CD4-positive, alpha-beta memory T cell (primary cell): Measurements from ENCODE around the gene EFNA5. TPM values are rescaled to one million over a fixed set of nuclear protein-coding genes. Genes with fewer than 3 reads are reported as not detected.

ENCODE experiments used
- CTCF ChIA-PET: fragments of 350-600 bp; sonication (Branson Sonifier 250); formaldehyde crosslinking; loops from one replicate; lab custom pipeline; 2021; ENCODE audit warnings: inconsistent platforms; ENCODE audit not compliant: partially characterized antibody; lab: Charles Lee
- POLR2A ChIA-PET: fragments of 350-600 bp; sonication (Branson Sonifier 250); formaldehyde crosslinking; loops from one replicate; lab custom pipeline; 2021; ENCODE audit not compliant: partially characterized antibody; lab: Charles Lee
- DNase-seq, 5 donors: peaks; one replicate each; pipeline versions ENCODE4 v3.0.0 to v3.0.0-alpha.2; 2020 to 2022; ENCODE audit warnings: mixed read lengths in 1 of 5
- H3K27ac ChIP-seq: one replicate; pipeline ENCODE4 v1.7.0; 2013; ENCODE audit warnings: low read depth, low read length
- H3K27me3 ChIP-seq: 2 replicates; pipeline ENCODE4 v1.7.0; 2013; ENCODE audit warnings: mild to moderate bottlenecking, low read length, moderate library complexity; ENCODE audit not compliant: insufficient read depth
- H3K36me3 ChIP-seq: 2 replicates; pipeline ENCODE4 v1.7.0; 2013; ENCODE audit warnings: mild to moderate bottlenecking, low read length, moderate library complexity; ENCODE audit not compliant: insufficient read depth
- H3K4me1 ChIP-seq: 2 replicates; pipeline ENCODE4 v1.7.0; 2013; ENCODE audit warnings: mild to moderate bottlenecking, low read length, moderate library complexity; ENCODE audit not compliant: insufficient read depth
- H3K4me3 ChIP-seq, 2 donors: one replicate each; pipeline ENCODE4 v1.7.0; 2013; ENCODE audit warnings: low read length in 2 of 2, mild to moderate bottlenecking in 1 of 2
- H3K9me3 ChIP-seq, 2 donors: one replicate each; pipeline ENCODE4 v1.7.0; 2013; ENCODE audit warnings: low read length in 2 of 2, control low read depth in 1 of 2; ENCODE audit not compliant: control insufficient read depth in 1 of 2
- H3K27ac Mint-ChIP-seq, 7 donors: one replicate each; pipeline ENCODE4 v1.8.0; 2020 to 2021; ENCODE audit warnings: mixed read lengths in 7 of 7, mild to moderate bottlenecking in 6 of 7, inconsistent platforms in 3 of 7, moderate library complexity in 3 of 7
- H3K27me3 Mint-ChIP-seq, 2 donors: one replicate each; pipeline ENCODE4 v1.8.0; 2020 to 2021; ENCODE audit warnings: mixed read lengths in 2 of 2
- H3K36me3 Mint-ChIP-seq, 2 donors: one replicate each; pipeline ENCODE4 v1.8.0; 2020 to 2021; ENCODE audit warnings: mixed read lengths in 2 of 2, inconsistent platforms in 1 of 2, mild to moderate bottlenecking in 1 of 2
- H3K4me1 Mint-ChIP-seq, 4 donors: one replicate each; pipeline ENCODE4 v1.8.0; 2020 to 2021; ENCODE audit warnings: mixed read lengths in 4 of 4, mild to moderate bottlenecking in 1 of 4
- H3K4me3 Mint-ChIP-seq, 8 donors: one replicate each; pipeline ENCODE4 v1.8.0; 2020 to 2021; ENCODE audit warnings: mixed read lengths in 8 of 8, mild to moderate bottlenecking in 7 of 8, moderate library complexity in 6 of 8, inconsistent platforms in 3 of 8
- H3K9me3 Mint-ChIP-seq, 8 donors: one replicate each; pipeline ENCODE4 v1.8.0; 2020 to 2021; ENCODE audit warnings: mixed read lengths in 8 of 8, mild to moderate bottlenecking in 5 of 8, inconsistent platforms in 3 of 8, moderate library complexity in 1 of 8
- intact Hi-C: fragments of 100-400 bp; cut with micrococcal nuclease; formaldehyde crosslinking; loops from one replicate; pipeline ENCODE4 v1.15.1; 2023
- polyA plus RNA-seq, 2 donors: library from polyadenylated mRNA; unstranded; fragments of 300-500 nt; fragmentation: Illumina TruSeq; gene quantifications; one replicate each; pipeline ENCODE4 v1.2.3, GENCODE V29; 2021
- total RNA-seq, 2 experiments: library from RNA; stranded (reverse); gene quantifications; one replicate each; pipeline ENCODE4 v1.2.3, GENCODE V29; 2021

Gene EFNA5
- total and polyA plus RNA-seq, 4 experiments from 2014 or later = not detected

GRCh38 chr5:107563959-107564544, 106.7 kb downstream of the EFNA5 start:
- no peak overlapping the region for H3K4me3 ChIP-seq
- no peak overlapping the region for H3K4me3 Mint-ChIP-seq

GRCh38 chr5:107560377-107560776, 110.4 kb downstream of the EFNA5 start:
- Mint-ChIP-seq H3K9me3 (peaks cover 0 to 1% (median 0%) of the 10 kb centered on the region in 8 donors), H3K27me3 (peaks cover 4 to 7% of the 10 kb centered on the region in 2 donors), H3K27ac (no peak overlapping the region), H3K36me3 (no peaks in the 10 kb centered on the region), H3K4me3 (no peak overlapping the region), H3K4me1 (no peaks in the 10 kb centered on the region)
- Histone ChIP-seq H3K4me1 (no peaks in the 10 kb centered on the region), H3K27me3 (no peaks in the 10 kb centered on the region), H3K4me3 (no peak overlapping the region), H3K27ac (no peak overlapping the region), H3K9me3 (no peaks in the 10 kb centered on the region), H3K36me3 (no peaks in the 10 kb centered on the region)
- intact Hi-C loops = no loop called here
- no peak for DNase-seq
- POLR2A ChIA-PET = no interaction called here
- CTCF ChIA-PET = interaction anchor here (4.2 kb wide), 1 partner anchor 12 kb away, joined by 42 read pairs; no protein-coding TSS in a partner anchor

More at GRCh38 chr5:107563959-107564544, 106.7 kb downstream of the EFNA5 start:
- no peaks in the 10 kb centered on the region for H3K4me1 Mint-ChIP-seq
- no peaks in the 10 kb centered on the region for H3K27me3 ChIP-seq
- no peaks in the 10 kb centered on the region for H3K36me3 ChIP-seq
- ChIA-PET POLR2A (no interaction called here), CTCF (interaction anchor here (4.2 kb wide), 1 partner anchor 8 kb away, joined by 42 read pairs; no protein-coding TSS in a partner anchor)
- no peak for DNase-seq
- peaks cover 0 to 1% (median 0%) of the 10 kb centered on the region in 8 donors for H3K9me3 Mint-ChIP-seq
- no peaks in the 10 kb centered on the region for H3K9me3 ChIP-seq
- intact Hi-C loops = no loop called here
- no peak overlapping the region for H3K27ac ChIP-seq
- H3K27me3 Mint-ChIP-seq = peaks cover 10% of the 10 kb centered on the region in 2 donors
- no peak overlapping the region for H3K27ac Mint-ChIP-seq
- no peaks in the 10 kb centered on the region for H3K36me3 Mint-ChIP-seq
- no peaks in the 10 kb centered on the region for H3K4me1 ChIP-seq

GRCh38 chr5:107558823-107559375, 111.8 kb downstream of the EFNA5 start:
- Mint-ChIP-seq H3K9me3 (peaks cover 0 to 1% (median 0%) of the 10 kb centered on the region in 8 donors), H3K36me3 (no peaks in the 10 kb centered on the region), H3K27ac (no peak overlapping the region), H3K27me3 (peaks cover 3 to 6% of the 10 kb centered on the region in 2 donors), H3K4me1 (no peaks in the 10 kb centered on the region), H3K4me3 (no peak overlapping the region)
- POLR2A ChIA-PET = no interaction called here
- DNase-seq = no peak
- H3K36me3 ChIP-seq = no peaks in the 10 kb centered on the region
- no peaks in the 10 kb centered on the region for H3K4me1 ChIP-seq
- H3K27ac ChIP-seq = no peak overlapping the region
- H3K27me3 ChIP-seq = no peaks in the 10 kb centered on the region
- CTCF ChIA-PET = interaction anchor here (1.2 kb wide), 1 partner anchor 13 kb away, joined by 4 read pairs; no protein-coding TSS in a partner anchor
- no peak overlapping the region for H3K4me3 ChIP-seq
- no peaks in the 10 kb centered on the region for H3K9me3 ChIP-seq
- intact Hi-C loops = no loop called here

GRCh38 chr5:107557051-107557658, 113.6 kb downstream of the EFNA5 start:
- no peaks in the 10 kb centered on the region for H3K9me3 Mint-ChIP-seq
- Histone ChIP-seq H3K36me3 (no peaks in the 10 kb centered on the region), H3K4me1 (no peaks in the 10 kb centered on the region), H3K9me3 (no peaks in the 10 kb centered on the region), H3K27ac (no peak overlapping the region), H3K4me3 (no peak overlapping the region), H3K27me3 (no peaks in the 10 kb centered on the region)
- POLR2A ChIA-PET = no interaction called here
- no peak overlapping the region for H3K4me3 Mint-ChIP-seq
- peaks cover under 1 to 6% of the 10 kb centered on the region in 2 donors for H3K27me3 Mint-ChIP-seq
- no peak for DNase-seq
- H3K36me3 Mint-ChIP-seq = no peaks in the 10 kb centered on the region
- no peaks in the 10 kb centered on the region for H3K4me1 Mint-ChIP-seq
- intact Hi-C loops = no loop called here
- CTCF ChIA-PET = no interaction called here
- H3K27ac Mint-ChIP-seq = no peak overlapping the region

GRCh38 chr5:107556575-107556974, 114.2 kb downstream of the EFNA5 start:
- ChIA-PET POLR2A (no interaction called here), CTCF (interaction anchor here (1.9 kb wide), 1 partner anchor 16 kb away, joined by 6 read pairs; no protein-coding TSS in a partner anchor)
- Histone ChIP-seq H3K4me1 (no peaks in the 10 kb centered on the region), H3K27ac (no peak overlapping the region), H3K4me3 (no peak overlapping the region), H3K36me3 (no peaks in the 10 kb centered on the region), H3K27me3 (no peaks in the 10 kb centered on the region), H3K9me3 (no peaks in the 10 kb centered on the region)
- no peaks in the 10 kb centered on the region for H3K9me3 Mint-ChIP-seq
- intact Hi-C loops = no loop called here
- no peaks in the 10 kb centered on the region for H3K4me1 Mint-ChIP-seq
- DNase-seq = no peak
- H3K27ac Mint-ChIP-seq = no peak overlapping the region
- no peak overlapping the region for H3K4me3 Mint-ChIP-seq
- no peaks in the 10 kb centered on the region for H3K36me3 Mint-ChIP-seq
- H3K27me3 Mint-ChIP-seq = peaks cover 0 to 6% of the 10 kb centered on the region in 2 donors

GRCh38 chr5:107555425-107556090, 115.2 kb downstream of the EFNA5 start:
- H3K9me3 Mint-ChIP-seq = no peaks in the 10 kb centered on the region
- no peak overlapping the region for H3K27ac ChIP-seq

More at GRCh38 chr5:107555425-107556090, 115.2 kb downstream of the EFNA5 start:
- no peaks in the 10 kb centered on the region for H3K27me3 ChIP-seq
- H3K4me1 ChIP-seq = no peaks in the 10 kb centered on the region
- intact Hi-C loops = no loop called here
- Mint-ChIP-seq H3K27me3 (peaks cover 0 to 2% of the 10 kb centered on the region in 2 donors), H3K4me1 (no peaks in the 10 kb centered on the region), H3K36me3 (no peaks in the 10 kb centered on the region), H3K4me3 (no peak overlapping the region), H3K27ac (no peak overlapping the region)
- ChIA-PET POLR2A (no interaction called here), CTCF (interaction anchor here (1.9 kb wide), 1 partner anchor 17 kb away, joined by 6 read pairs; no protein-coding TSS in a partner anchor)
- H3K4me3 ChIP-seq = no peak overlapping the region
- H3K36me3 ChIP-seq = no peaks in the 10 kb centered on the region
- no peak for DNase-seq
- H3K9me3 ChIP-seq = no peaks in the 10 kb centered on the region
